MCF 10A (cell line): Measurements from ENCODE around the gene GATAD2B. TPM values are rescaled to one million over a fixed set of nuclear protein-coding genes. Genes with fewer than 3 reads are reported as not detected.

Source experiments
- BruUV-seq: library from RNA; stranded (reverse); fragments of 400-500 nt; replicated peaks from 2 replicates; lab custom pipeline; 2021; lab: Mats Ljungman, UMichigan
- CTCF ChIA-PET: fragments of 300-600 bp; sonication (Branson Sonifier 250); formaldehyde crosslinking; extraction: SDS; loops from one replicate; lab custom pipeline; 2021; ENCODE audit warnings: antibody characterized with exemption, inconsistent platforms; lab: Yijun Ruan, JAX
- POLR2A ChIA-PET: fragments of 300-600, 350-650 bp; sonication (Branson Sonifier 250); formaldehyde crosslinking; extraction: SDS; loops from one replicate; lab custom pipeline; 2020; ENCODE audit warnings: antibody characterized with exemption, inconsistent platforms; lab: Yijun Ruan, JAX
- DNase-seq: peaks from one replicate; pipeline ENCODE4 v3.0.0-alpha.2; 2018; ENCODE audit not compliant: unreplicated experiment
- H3K27ac Mint-ChIP-seq: one replicate; pipeline ENCODE4 v1.8.0; 2022; ENCODE audit warnings: mild to moderate bottlenecking, low read depth, mixed read lengths; ENCODE audit not compliant: unreplicated experiment
- H3K27me3 Mint-ChIP-seq: one replicate; pipeline ENCODE4 v1.8.0; 2022; ENCODE audit warnings: mixed read lengths; ENCODE audit not compliant: insufficient read depth, unreplicated experiment
- H3K36me3 Mint-ChIP-seq: one replicate; pipeline ENCODE4 v1.8.0; 2022; ENCODE audit warnings: mild to moderate bottlenecking, moderate library complexity, mixed read lengths; ENCODE audit not compliant: insufficient read depth, unreplicated experiment
- H3K4me1 Mint-ChIP-seq: one replicate; pipeline ENCODE4 v1.8.0; 2022; ENCODE audit warnings: mixed read lengths; ENCODE audit not compliant: insufficient read depth, unreplicated experiment
- H3K4me3 Mint-ChIP-seq: one replicate; pipeline ENCODE4 v1.8.0; 2022; ENCODE audit warnings: mild to moderate bottlenecking, moderate library complexity, mixed read lengths; ENCODE audit not compliant: unreplicated experiment
- H3K9me3 Mint-ChIP-seq: one replicate; pipeline ENCODE4 v1.8.0; 2022; ENCODE audit warnings: mixed read lengths; ENCODE audit not compliant: unreplicated experiment
- intact Hi-C: fragments of 100-400 bp; cut with micrococcal nuclease; formaldehyde crosslinking; loops from 2 replicates; pipeline ENCODE4 v1.14.1; 2022
- total RNA-seq: library from RNA; stranded (reverse); gene quantifications from 2 replicates; pipeline ENCODE4 v1.2.3, GENCODE V29; 2022
- TF ChIP-seq, protein P1 (sequence below): fragments of 200-600 bp; IDR thresholded peaks from one replicate; pipeline ENCODE4 v1.8.0; 2022; ENCODE audit warnings: antibody characterized with exemption, mild to moderate bottlenecking; ENCODE audit not compliant: unreplicated experiment

The GATAD2B gene
- total RNA-seq, 1 experiment from 2014 or later, result 95.5 TPM

- Mint-ChIP-seq H3K36me3 (peaks cover 96% of the 10 kb centered on the region), H3K27ac (peak overlapping the region; percentile 2), H3K4me3 (no peak overlapping the region), H3K4me1 (no peaks in the 10 kb centered on the region), H3K9me3 (no peaks in the 10 kb centered on the region), H3K27me3 (no peaks in the 10 kb centered on the region)
- TF ChIP-seq, protein P1, sequence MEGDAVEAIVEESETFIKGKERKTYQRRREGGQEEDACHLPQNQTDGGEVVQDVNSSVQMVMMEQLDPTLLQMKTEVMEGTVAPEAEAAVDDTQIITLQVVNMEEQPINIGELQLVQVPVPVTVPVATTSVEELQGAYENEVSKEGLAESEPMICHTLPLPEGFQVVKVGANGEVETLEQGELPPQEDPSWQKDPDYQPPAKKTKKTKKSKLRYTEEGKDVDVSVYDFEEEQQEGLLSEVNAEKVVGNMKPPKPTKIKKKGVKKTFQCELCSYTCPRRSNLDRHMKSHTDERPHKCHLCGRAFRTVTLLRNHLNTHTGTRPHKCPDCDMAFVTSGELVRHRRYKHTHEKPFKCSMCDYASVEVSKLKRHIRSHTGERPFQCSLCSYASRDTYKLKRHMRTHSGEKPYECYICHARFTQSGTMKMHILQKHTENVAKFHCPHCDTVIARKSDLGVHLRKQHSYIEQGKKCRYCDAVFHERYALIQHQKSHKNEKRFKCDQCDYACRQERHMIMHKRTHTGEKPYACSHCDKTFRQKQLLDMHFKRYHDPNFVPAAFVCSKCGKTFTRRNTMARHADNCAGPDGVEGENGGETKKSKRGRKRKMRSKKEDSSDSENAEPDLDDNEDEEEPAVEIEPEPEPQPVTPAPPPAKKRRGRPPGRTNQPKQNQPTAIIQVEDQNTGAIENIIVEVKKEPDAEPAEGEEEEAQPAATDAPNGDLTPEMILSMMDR, result no peak
- DNase-seq, result no peak
- intact Hi-C loops, result no loop called here
- CTCF ChIA-PET, result interaction anchor here (0.8 to 2.8 kb wide), 10 partner anchors 8 to 321 kb away, joined by 3 to 14 read pairs (median 6); partner anchors contain the start of genes DENND4B and RAB13
- no TSS peak for BruUV-seq
- POLR2A ChIA-PET, result interaction anchor here (0.6 to 1.4 kb wide), 5 partner anchors 11 to 106 kb away, joined by 3 read pairs; partner anchors contain the start of gene GATAD2B
Observed at GRCh38 chr1:153816283-153816889, 106.4 kb downstream of the GATAD2B start.

GRCh38 chr1:153805886-153806719, 116.7 kb downstream of the GATAD2B start:
- ChIA-PET CTCF (interaction anchor here (0.5 to 2.0 kb wide), 12 partner anchors 9 to 965 kb away, joined by 3 to 8 read pairs (median 3); partner anchors contain the start of gene RAB13), POLR2A (interaction anchor here (0.6 to 4.9 kb wide), 8 partner anchors 10 to 188 kb away, joined by 3 to 24 read pairs (median 4); partner anchors contain the start of genes CREB3L4, GATAD2B and JTB)
- Mint-ChIP-seq H3K36me3 (peaks cover 52% of the 10 kb centered on the region), H3K9me3 (no peaks in the 10 kb centered on the region), H3K4me3 (peak overlapping the region; percentile 60), H3K4me1 (peaks cover 27% of the 10 kb centered on the region), H3K27ac (peak overlapping the region; percentile 99), H3K27me3 (no peaks in the 10 kb centered on the region)
- TF ChIP-seq, protein P1, result no peak
- no TSS peak for BruUV-seq
- DNase-seq, result no peak
- intact Hi-C loops, result no loop called here

DNA sequence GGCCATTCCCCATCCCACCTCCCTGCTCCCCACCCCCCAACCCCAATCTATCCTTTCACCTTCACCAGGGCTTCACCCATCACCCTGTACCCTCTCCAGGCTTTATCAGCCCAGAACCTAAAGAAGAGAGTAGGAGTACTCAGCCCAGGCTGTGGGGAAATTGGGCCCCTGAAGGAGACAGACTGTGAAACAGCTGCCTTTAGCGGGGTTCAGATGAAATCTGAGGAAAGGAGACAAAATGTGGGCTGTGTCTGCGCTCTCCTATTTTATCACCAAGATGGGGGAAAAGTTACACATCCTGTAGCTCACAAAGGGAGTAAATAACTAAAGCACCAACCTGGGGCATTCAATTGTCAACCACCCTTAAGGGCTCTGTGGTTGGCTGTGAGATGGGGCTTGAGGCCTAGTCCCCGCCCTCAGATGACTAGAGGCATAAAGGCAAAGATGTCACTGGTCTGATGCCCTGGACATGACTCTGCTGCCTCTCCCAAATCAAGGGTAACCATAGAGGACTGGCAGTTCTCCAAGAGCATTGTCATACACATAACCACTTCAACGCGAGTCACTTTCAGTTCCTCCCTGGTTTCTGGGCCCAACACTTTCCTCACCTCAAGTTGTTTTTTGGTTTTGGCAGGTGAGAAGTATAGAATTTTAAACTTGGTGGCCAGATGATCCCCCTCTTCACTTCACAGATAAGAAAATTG, 117.6 kb downstream of the GATAD2B start:
- Mint-ChIP-seq H3K27ac (peak overlapping the region; percentile 99), H3K27me3 (no peaks in the 10 kb centered on the region), H3K9me3 (no peaks in the 10 kb centered on the region), H3K4me1 (peaks cover 32% of the 10 kb centered on the region), H3K4me3 (peak overlapping the region; percentile 60), H3K36me3 (peaks cover 43% of the 10 kb centered on the region)
- BruUV-seq, result no TSS peak
- TF ChIP-seq, protein P1, result no peak
- DNase-seq, result peak; percentile 95
- intact Hi-C loops, result no loop called here
- ChIA-PET CTCF (interaction anchor here (0.6 to 2.0 kb wide), 7 partner anchors 9 to 229 kb away, joined by 3 to 8 read pairs (median 4); partner anchors contain the start of gene RAB13), POLR2A (interaction anchor here (0.6 to 4.9 kb wide), 14 partner anchors 11 to 919 kb away, joined by 3 to 24 read pairs (median 4); partner anchors contain the start of genes CREB3L4, CRTC2, GATAD2B and JTB)
